HG02852 (cell line): ENCODE results near the gene MFAP5.
"Not testable (repeated sequence)": the region's sequence is repeated elsewhere in the genome, so short reads cannot be mapped to it uniquely, and the experiment has no call there.

Experiments used
- ATAC-seq: cut with Tn5 transposase; IDR thresholded peaks from one replicate; pipeline ENCODE4 v1.9.1; 2021; ENCODE audit warnings: mild to moderate bottlenecking, moderate library complexity; ENCODE audit not compliant: unreplicated experiment

The MFAP5 gene

DNA sequence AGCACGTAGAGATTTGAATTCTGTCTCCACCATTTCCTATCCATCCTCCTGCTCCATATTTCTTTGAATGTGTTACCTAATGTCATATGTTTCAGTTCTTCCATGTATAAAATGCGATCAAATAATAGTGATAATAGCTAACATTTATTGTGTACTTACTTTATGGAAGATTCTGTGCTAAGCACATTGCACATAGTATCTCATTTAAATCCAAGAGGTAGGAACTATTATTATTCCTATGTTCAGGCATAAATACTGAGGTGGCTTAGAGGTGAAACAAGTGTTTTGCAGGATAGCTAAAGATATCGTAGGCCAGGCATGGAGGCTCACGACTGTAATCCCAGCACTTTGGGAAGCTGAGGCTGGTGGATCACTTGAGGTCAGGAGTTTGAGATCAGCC lies 32.5 kb downstream of the MFAP5 start:
- ATAC-seq = no peak

GRCh38 chr12:8629486-8630033 lies 33.1 kb downstream of the MFAP5 start:
- peak; percentile 96 for ATAC-seq

GRCh38 chr12:8628731-8629130 lies 33.9 kb downstream of the MFAP5 start:
- no peak for ATAC-seq

DNA sequence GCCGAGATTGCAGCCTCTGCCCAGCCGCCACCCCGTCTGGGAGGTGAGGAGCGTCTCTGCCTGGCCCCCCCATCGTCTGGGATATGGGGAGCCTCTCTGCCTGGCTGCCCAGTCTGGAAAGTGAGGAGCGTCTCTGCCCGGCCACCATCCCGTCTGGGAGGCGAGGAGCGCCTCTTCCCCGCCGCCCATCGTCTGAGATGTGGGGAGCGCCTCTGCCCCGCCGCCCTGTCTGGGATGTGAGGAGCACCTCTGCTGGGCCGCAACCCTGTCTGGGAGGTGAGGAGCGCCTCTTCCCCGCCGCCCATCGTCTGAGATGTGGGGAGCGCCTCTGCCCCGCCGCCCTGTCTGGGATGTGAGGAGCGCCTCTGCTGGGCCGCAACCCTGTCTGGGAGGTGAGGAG lies 37.9 kb downstream of the MFAP5 start:
- ATAC-seq = not testable (repeated sequence)

GRCh38 chr12:8622646-8623045 lies 40.0 kb downstream of the MFAP5 start:
- no peak for ATAC-seq

DNA sequence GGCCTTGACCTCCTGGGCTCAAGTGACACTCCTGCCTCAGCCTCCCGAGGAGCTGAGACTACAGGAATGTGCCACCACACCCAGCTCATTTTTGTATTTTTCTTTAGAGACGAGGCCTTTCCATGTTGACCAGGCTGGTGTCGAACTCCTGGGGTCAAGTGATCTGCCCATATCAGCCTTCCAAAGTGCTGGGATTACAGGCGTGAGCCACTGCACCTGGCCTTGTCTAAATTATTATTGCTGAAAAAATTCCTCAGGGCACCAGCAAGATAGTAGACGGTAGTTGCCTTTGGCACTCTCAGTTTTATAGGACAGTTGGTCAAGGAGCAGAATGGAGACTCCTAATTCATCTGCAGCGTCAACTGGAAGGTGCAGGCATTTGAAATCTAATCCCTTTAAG lies 47.4 kb downstream of the MFAP5 start:
- no peak for ATAC-seq

DNA sequence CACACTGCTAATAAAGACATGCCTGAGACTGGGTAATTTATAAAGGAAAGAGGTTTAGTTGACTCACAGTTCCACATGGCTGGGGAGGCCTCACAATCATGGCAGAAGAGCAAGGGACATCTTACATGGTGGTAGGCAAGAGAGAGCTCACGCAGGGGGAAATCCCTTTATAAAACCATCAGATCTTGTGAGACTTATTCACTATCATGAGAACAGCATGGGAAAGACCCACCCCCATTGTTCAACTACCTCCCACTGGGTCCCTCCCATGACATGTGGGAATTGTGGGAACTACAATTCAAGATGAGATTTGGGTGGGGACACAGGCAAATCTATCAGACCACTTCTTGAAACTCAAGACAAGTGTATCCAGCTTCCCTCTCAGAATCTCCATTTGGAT lies 48.7 kb downstream of the MFAP5 start:
- ATAC-seq = not testable (repeated sequence)

GRCh38 chr12:8612629-8613028 lies 50.0 kb downstream of the MFAP5 start, which contains the start of gene AICDA:
Gene AICDA (minus strand): TSS chr12:8612859. CDS start chr12:8612767, 92 bp downstream.
- no peak for ATAC-seq

- no peak for ATAC-seq
Observed at GRCh38 chr12:8609061-8609570, 53.5 kb downstream of the MFAP5 start.

- no peak for ATAC-seq
Observed at GRCh38 chr12:8606890-8607289, 55.7 kb downstream of the MFAP5 start.

- no peak for ATAC-seq
Observed at GRCh38 chr12:8605057-8605456, 57.6 kb downstream of the MFAP5 start.

DNA sequence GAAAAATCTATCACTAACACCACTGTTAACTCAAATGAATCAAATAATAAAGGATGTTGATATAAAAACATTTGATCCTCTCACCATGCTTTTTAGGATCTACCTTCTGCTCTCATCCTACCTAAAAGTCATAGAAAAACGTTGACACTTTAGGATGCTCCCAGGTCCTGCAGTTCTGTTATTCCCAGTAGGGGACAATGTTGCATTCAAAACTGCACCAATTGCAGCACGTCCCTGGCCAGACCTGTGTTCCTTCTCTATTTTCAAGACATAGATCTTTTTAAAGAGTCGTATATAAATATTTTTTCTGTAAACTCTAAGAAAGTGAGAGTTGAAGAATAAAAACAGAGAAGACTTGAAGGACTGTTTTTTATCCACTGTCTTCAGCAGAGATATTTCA lies 58.8 kb downstream of the MFAP5 start:
- ATAC-seq = no peak

DNA sequence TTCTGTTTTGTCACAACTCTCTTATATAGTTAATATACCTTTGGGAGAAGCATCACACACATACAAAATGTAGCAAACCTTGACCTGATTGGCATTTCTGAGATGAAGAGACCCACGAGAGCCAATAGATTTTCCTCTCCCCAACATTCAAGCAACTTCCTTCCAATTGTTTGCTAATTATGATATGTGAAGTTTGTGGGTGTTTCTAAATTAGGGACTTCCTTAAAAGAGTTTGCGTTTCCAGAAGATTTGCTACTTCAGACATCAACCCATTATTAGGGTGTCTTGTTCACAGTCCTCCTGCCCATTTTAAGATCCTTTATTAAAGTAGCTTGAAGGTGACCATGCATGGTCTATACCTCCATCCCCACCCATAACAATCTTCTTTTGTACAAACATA lies 59.3 kb downstream of the MFAP5 start:
- no peak for ATAC-seq

- no peak for ATAC-seq
Observed at GRCh38 chr12:8596561-8596960, 66.1 kb downstream of the MFAP5 start.
